KOPT-K1 (cell line): ENCODE data around the gene MYO16.

Source experiments
- H3K27ac ChIP-seq: fragments of 200-600 bp; sonication (generic); 2 replicates; pipeline ENCODE4 v1.5.1; 2016; ENCODE audit warnings: antibody characterized with exemption, mild to moderate bottlenecking, low read depth, low read length; ENCODE audit not compliant: poor library complexity, severe bottlenecking
- H3K36me3 ChIP-seq: fragments of 200-600 bp; sonication (generic); 2 replicates; pipeline ENCODE4 v1.5.1; 2017; ENCODE audit warnings: antibody characterized with exemption, mild to moderate bottlenecking, low read length, moderate library complexity; ENCODE audit not compliant: insufficient read depth
- H3K9me3 ChIP-seq: fragments of 200-600 bp; sonication (generic); 2 replicates; pipeline ENCODE4 v1.5.1; 2017; ENCODE audit warnings: antibody characterized with exemption, low read length, mild to moderate bottlenecking; ENCODE audit not compliant: insufficient read depth, poor library complexity, severe bottlenecking

The MYO16 gene

DNA sequence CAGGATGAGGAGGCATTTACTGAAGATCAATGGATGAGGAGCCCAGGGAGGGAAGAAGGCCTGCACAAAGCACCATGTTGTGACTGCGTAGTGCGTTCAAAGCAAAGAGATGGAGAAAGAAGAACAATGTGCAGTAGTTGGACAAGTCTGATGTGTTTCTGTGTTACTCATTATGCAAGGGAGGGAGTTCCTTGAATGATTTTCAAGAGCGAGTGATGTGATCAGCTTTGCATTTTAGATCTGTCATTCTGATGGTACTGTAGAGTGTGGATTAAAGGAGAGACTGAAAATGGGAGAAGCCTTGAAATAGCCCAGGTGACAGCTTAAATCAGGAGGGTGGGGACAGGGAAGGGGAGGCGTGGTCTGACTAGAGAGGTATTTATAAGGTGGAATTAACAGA lies 9.5 kb downstream of the MYO16 start:
- H3K9me3 ChIP-seq = no peaks in the 10 kb centered on the region
- no peaks in the 10 kb centered on the region for H3K36me3 ChIP-seq

DNA sequence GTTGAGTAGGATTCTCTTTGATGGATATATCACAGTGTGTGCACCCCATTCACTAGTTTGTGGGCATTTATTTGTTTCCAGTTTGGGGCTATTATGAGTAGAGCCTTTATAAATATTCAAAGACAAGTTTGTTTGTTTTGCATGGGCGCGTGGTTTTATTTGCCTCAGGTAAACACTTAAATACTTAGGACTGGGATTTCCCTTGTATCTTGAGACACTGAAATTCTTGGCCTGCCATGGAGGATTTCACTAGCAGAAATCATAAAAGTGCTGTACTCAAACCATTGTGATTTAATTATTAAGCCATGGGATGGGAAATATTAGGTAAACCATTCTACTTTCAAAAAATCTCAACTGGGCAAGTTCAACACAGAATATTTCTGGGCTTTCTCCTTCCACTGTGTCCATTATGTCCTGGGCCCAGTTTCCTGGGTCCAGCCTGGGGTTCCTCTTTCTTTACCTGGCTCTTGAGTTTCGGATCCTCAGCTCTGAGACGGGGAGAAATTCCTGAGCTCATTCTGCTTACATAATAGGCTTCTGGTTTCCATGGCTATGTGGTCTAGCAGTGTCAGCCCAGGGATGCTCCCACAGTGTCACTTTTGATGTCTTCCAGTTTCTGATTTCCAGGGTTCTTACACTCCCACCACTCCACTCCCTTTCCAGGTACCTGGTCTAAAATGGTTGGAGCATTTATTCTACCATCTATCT lies 14.4 kb downstream of the MYO16 start:
- H3K27ac ChIP-seq = no peak overlapping the region
- H3K9me3 ChIP-seq = no peaks in the 10 kb centered on the region
- H3K36me3 ChIP-seq = no peaks in the 10 kb centered on the region

More for the DNA sequence above, 9.5 kb downstream of the MYO16 start:
- no peak overlapping the region for H3K27ac ChIP-seq

DNA sequence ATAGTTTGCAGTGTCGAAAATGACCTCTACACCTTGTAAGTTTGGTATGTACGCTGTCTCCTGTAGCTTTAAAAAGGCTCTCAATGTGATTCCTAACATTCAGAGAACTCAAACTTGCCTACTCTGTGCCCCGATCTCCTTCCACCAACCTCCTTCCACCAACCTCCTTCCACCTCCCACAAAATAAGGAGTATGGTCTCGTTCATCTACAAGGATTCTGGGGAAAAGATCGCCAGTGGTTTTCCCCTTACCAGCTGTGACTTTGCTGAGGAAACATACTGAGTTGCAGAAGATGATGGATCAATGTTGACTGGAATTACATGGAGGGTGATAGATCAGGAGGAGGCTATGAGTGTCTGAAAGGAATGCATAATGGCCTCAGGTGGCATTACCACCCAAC lies 16.0 kb downstream of the MYO16 start:
- no peaks in the 10 kb centered on the region for H3K36me3 ChIP-seq
- H3K9me3 ChIP-seq = no peaks in the 10 kb centered on the region
- H3K27ac ChIP-seq = no peak overlapping the region

DNA sequence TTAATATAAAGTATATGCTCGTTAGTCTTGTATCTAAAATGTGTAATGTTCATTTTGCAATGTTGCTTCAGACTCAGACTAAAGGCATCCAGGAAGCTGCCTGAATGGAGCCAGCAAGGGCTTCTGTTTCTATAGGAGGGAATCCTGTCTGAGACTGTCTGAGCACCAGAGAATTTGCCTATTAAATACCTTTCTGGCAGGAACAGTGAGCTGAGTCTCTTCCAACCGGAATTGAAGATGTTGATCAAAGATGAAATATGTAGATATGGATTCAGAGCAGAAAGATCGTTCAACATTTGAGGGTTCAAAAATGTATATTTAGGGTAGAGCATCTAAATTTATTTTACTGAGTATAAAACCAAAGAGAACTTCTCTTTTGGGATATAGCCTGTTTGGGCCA lies 20.9 kb downstream of the MYO16 start:
- Histone ChIP-seq H3K27ac (no peak overlapping the region), H3K36me3 (no peaks in the 10 kb centered on the region), H3K9me3 (no peaks in the 10 kb centered on the region)

DNA sequence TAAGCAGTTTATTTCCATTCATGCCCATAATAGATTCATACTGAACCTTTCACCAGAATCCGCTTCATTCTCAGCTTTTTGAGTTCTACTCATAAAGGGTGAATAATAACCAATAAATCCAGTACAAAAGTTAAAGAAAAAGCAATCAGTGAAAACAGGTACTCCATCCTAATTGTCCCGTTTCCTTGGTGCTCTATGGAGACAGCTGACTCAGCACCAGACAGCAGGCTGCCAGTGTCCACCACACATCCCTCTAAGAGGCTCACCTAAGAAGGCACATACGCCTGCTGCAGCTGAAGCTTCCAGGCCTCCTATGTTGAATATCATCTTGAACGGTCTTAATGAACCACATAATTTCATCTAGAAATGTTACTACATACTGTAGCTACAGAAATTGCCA lies 27.3 kb downstream of the MYO16 start:
- H3K27ac ChIP-seq = no peak overlapping the region
- H3K36me3 ChIP-seq = no peaks in the 10 kb centered on the region
- no peaks in the 10 kb centered on the region for H3K9me3 ChIP-seq

DNA sequence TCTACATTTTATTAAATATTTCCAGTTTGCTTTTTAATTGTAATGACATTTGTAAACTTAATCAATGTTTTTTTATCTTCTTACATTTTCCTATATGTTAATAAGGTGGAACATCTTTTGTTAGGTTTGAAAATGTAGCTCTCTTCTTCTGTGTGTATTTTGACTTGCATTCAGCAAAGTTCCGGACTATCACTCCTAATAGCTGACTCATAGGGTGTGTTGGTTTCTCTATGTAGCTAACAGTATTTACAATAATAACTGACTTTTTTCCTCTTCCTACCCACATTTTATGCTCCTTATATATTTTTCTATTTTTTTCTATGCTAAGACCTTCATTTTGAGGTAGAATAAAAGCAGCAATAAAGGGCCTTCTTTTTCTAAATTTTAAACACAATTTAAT lies 28.1 kb downstream of the MYO16 start:
- no peaks in the 10 kb centered on the region for H3K36me3 ChIP-seq
- no peak overlapping the region for H3K27ac ChIP-seq
- no peaks in the 10 kb centered on the region for H3K9me3 ChIP-seq

DNA sequence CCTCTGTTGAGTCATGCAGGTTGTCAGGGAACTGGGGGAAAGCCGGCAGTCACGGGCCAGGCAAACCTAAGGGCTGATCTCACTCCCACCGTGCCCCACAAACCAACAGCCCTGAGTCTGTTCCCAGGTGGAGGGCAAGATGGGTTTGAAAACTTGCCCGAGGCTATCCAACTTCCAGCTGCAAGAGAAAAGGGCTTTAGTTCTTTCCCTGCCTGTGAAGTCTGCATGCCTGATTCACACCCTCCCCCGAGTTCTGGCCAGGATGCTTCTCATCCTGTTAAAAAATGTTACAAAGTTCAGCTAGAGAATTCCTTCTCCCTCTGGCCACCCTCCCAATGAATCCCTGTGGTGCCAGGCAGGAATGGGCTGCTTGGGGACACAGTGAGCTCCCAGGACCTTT lies 33.1 kb downstream of the MYO16 start:
- Histone ChIP-seq H3K9me3 (no peaks in the 10 kb centered on the region), H3K36me3 (no peaks in the 10 kb centered on the region), H3K27ac (no peak overlapping the region)

DNA sequence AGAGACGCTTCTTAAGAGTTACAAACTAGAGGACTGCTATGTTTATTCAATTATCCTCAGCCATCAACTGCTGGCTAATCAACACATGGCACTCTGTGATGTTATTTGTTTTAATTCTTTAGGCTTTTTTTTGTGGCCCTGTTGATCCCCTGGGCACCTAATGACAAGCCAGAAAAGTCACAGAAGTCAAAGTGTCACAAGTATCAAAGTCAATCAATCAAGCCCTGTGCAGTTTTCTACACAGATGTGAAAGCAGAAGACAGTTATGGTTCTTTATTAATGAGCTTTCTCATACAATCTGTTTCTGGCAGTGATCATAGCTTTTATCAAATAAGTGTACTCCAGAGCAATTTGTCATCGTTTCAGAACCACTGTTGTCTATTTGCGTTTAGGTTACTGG lies 34.3 kb downstream of the MYO16 start:
- H3K9me3 ChIP-seq = no peaks in the 10 kb centered on the region
- no peaks in the 10 kb centered on the region for H3K36me3 ChIP-seq
- H3K27ac ChIP-seq = no peak overlapping the region

DNA sequence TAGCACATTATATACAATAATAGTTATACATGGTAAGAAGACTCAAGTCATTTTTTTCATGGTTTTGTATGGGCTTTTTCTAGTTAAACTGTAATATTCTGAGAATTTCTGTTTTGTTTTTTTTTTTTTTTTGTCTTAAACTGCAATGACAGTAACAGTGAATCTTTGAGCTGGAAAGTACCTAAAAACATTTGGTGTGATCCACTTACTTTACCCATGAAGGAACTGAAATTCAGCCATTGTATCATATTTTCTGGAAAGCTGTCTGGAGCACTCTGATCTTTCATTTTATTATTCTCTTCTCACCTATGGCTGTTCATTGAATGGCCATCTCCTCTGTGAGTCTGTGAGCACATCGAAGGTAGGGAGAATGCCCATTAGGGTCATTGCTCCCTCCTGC lies 37.8 kb downstream of the MYO16 start:
- Histone ChIP-seq H3K27ac (no peak overlapping the region), H3K36me3 (no peaks in the 10 kb centered on the region), H3K9me3 (no peaks in the 10 kb centered on the region)

DNA sequence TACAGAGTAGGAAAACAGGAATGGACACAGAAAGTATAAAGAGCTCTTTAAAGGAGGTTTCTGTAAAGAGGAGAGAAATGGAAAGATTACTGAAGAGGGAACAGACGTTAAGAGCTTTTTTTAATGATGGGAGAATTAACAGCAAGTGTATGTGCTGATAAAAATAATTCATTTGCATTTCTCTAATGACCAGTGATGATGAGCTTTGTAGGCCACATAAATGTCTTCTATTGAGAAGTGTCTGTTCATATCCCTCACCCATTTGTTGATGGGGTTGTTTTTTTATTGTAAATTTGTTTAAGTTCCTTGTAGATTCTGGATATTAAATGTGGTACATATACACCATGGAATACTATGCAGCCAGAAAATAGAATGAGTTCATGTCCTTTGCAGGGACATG lies 40.0 kb downstream of the MYO16 start:
- Histone ChIP-seq H3K9me3 (no peaks in the 10 kb centered on the region), H3K36me3 (no peaks in the 10 kb centered on the region), H3K27ac (no peak overlapping the region)

DNA sequence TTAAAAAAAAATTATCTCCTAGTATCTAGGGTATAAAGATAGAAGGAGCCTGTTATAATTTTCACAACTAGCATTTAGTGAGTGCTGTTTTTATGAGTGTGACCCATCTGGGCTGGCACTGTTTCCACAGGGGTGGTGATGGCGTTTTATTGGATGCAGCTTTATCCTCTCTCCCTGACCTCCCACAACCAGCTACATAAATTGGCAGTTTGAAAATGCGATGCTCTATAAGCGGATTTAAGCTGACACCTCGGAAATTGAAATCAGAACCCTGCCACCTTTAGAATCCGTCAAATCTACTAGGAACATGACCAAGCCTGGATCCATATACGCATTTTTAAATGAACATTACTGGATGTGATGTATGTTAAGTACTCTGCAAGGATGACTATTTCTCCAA lies 44.9 kb downstream of the MYO16 start:
- no peaks in the 10 kb centered on the region for H3K9me3 ChIP-seq
- no peaks in the 10 kb centered on the region for H3K36me3 ChIP-seq
- no peak overlapping the region for H3K27ac ChIP-seq

DNA sequence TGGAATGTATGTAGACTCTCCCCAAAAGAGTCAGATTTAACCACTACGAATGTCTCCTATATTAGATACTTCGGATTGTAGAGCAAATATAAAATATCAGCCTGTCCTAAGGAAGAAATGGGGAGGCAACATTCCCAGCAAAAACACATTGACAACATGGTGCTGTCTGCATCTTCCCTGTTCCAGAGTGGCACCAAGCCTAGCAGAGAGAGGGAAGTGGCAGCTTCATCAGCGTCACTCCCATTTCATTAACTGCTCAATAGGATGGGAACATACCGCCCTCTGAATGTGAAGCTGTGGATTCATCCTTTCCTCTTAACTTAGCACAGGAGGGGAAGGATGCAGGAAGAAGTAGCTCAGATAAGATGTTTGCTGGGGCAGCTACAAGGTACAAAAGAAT lies 45.4 kb downstream of the MYO16 start:
- Histone ChIP-seq H3K9me3 (no peaks in the 10 kb centered on the region), H3K36me3 (no peaks in the 10 kb centered on the region), H3K27ac (no peak overlapping the region)

DNA sequence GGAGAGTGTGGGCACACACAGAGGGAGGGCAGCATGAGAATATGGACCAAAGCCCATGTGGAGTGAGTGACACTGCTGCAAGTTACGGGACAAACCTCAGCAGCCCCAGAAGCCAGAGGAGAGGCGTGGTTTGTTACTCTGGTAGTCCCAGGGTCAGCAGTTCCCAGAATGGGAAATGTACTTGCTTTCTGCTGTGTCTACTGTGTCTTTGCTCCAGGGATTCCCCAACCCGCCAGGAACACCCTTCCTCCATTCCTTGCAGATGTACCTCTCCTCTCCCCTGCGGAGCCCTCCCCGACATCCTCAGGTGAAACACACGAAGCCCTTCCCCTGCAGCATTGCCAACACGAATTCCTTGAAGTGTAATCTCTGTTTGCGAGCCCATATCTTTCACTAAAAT lies 47.2 kb downstream of the MYO16 start:
- Histone ChIP-seq H3K27ac (no peak overlapping the region), H3K36me3 (no peaks in the 10 kb centered on the region), H3K9me3 (no peaks in the 10 kb centered on the region)

DNA sequence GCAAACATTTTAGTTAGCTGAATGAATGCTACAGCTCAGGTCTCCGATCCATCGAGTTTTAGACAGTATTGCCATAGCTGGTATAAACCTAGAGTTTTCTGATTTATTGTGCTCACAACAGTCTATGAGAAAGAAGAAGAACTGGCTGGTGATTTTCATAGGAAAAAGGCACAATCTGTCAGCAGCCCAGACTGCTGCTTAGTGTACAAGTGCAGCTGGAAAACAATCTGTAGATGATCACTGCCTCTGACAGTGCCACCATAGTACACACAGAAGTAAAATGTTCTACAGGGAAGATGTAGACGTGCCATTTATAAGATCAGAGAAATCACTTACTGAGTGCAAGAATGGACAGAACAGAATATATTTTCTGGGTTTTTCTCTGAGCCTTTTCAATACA lies 48.4 kb downstream of the MYO16 start:
- Histone ChIP-seq H3K27ac (no peak overlapping the region), H3K36me3 (no peaks in the 10 kb centered on the region), H3K9me3 (no peaks in the 10 kb centered on the region)

DNA sequence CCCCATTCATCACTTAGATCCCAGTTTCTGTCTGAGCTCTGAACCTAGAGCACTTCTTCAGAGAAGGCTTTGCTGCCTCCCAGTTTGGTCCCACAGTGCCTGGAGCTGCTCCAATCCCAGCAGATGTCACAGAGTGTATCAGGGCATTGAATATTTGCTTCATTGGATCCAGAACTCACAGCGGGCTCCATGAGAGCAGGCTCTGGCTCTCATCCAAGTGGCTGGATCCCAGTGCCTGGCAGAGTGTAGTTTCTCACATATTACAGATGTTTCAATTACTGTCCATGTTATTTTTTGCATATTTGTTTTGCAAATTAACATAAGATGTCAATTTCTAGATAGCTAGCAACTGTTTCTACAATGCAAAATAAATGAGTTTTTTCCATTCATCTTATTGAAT lies 50.6 kb downstream of the MYO16 start:
- no peak overlapping the region for H3K27ac ChIP-seq

DNA sequence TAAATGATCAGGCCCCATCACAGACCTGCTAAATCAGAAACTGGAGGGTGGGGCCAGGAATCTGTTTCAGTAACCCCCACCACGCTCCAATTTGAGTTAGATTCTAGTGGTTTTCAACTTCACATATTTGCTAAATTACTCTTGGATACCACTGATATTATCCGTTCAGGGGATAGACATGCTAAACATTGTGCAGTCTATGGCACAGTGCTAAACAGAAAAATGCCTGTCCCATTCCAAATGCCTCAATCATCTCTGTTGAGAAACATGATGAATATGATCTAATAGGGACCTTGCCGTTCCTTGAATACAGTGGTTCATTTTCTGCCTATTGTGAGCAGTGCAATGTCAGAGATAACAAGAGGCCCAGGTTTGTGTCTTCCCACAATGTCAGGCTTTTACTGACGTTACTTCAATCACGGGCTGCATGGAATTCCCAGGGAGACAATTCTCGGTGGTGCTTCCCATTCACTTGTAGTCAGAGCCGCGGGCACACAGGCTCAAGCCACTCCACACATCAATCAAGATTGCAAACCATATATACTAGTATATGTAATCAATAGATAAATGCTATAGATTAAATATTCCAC lies 52.7 kb downstream of the MYO16 start:
- H3K27ac ChIP-seq = no peak overlapping the region
- no peaks in the 10 kb centered on the region for H3K36me3 ChIP-seq
- H3K9me3 ChIP-seq = no peaks in the 10 kb centered on the region

More for the DNA sequence above, 50.6 kb downstream of the MYO16 start:
- no peaks in the 10 kb centered on the region for H3K36me3 ChIP-seq
- no peaks in the 10 kb centered on the region for H3K9me3 ChIP-seq
